Lower leg skin (tissue), 4 donors: ENCODE data around the gene PDE7B. TPM values are rescaled to one million over a fixed set of nuclear protein-coding genes. Genes with fewer than 3 reads are reported as not detected.

ENCODE experiments used
- DNase-seq, 2 donors: peaks; one replicate each; pipeline ENCODE4 v3.0.0-alpha.2; 2019; ENCODE audit warnings: low spot score in 2 of 2
- H3K4me3 ChIP-seq: fragments of 200-600 bp; sonication (generic); 2 replicates; pipeline ENCODE4 v1.5.1; 2017; ENCODE audit warnings: mild to moderate bottlenecking, low read depth; ENCODE audit not compliant: poor library complexity, severe bottlenecking
- POLR2A ChIP-seq, 2 donors: fragments of 450-650 bp; IDR thresholded peaks; one replicate each; pipeline ENCODE4 v1.6.1; 2016 to 2017; ENCODE audit warnings: antibody characterized with exemption in 2 of 2, mild to moderate bottlenecking in 1 of 2, moderate library complexity in 1 of 2
- WGBS, 2 donors: methylation state at CpG; one replicate each; pipeline ENCODE4 v1.1.5; 2018; 5-methylcytosine and 5-hydroxymethylcytosine counted together
- intact Hi-C: fragments of 100-400 bp; cut with DNase I; formaldehyde crosslinking; loops from one replicate; pipeline ENCODE4 v1.15.0; 2023; ENCODE audit warnings: low total_unique reads
- total RNA-seq, 4 donors: library from RNA; depleted of rRNA; stranded (reverse); fragments of >200 nt; gene quantifications; one replicate each; pipeline ENCODE4 v1.1.0, GENCODE V29; 2016
- TF ChIP-seq, protein P1 (sequence below), 3 donors: fragments of 450-650 bp; IDR thresholded peaks; one replicate each; pipeline ENCODE4 v1.5.1; 2016; ENCODE audit warnings: antibody characterized with exemption in 3 of 3, mild to moderate bottlenecking in 3 of 3, moderate library complexity in 2 of 3

PDE7B gene
- total RNA-seq, 4 donors from 2014 or later: 0.30 to 1.5 (median 0.89) TPM

DNA sequence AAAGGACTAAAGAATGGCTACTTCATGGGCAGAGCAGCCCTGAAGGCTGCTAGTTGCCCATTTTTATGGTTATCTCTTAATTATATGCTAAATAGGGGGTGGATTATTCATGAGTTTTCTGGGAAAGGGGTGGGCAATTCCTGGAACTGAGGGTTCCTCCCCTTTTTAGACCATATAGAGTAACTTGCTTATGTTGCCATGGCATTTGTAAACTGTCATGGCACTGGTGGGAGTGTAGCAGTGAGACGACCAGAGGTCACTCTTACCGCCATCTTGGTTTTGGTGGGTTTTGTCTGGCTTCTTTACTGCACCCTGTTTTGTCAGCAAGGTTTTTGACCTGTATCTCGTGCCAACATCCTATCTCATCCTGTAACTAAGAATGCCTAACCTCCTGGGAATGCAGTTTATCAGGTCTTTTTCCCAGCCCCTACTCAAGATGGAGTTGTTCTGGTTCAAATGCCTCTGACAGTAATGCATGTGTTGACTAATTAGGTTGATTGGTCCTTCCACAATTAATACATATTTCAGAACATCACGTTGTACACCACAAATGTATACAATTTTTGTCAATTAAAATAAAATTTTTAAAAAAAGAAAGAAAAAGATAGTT, 139.5 kb downstream of the PDE7B start:
- no peak for TF ChIP-seq POLR2A (IDR thresholded peaks at IDR 0.05)
- TF ChIP-seq, protein P1, sequence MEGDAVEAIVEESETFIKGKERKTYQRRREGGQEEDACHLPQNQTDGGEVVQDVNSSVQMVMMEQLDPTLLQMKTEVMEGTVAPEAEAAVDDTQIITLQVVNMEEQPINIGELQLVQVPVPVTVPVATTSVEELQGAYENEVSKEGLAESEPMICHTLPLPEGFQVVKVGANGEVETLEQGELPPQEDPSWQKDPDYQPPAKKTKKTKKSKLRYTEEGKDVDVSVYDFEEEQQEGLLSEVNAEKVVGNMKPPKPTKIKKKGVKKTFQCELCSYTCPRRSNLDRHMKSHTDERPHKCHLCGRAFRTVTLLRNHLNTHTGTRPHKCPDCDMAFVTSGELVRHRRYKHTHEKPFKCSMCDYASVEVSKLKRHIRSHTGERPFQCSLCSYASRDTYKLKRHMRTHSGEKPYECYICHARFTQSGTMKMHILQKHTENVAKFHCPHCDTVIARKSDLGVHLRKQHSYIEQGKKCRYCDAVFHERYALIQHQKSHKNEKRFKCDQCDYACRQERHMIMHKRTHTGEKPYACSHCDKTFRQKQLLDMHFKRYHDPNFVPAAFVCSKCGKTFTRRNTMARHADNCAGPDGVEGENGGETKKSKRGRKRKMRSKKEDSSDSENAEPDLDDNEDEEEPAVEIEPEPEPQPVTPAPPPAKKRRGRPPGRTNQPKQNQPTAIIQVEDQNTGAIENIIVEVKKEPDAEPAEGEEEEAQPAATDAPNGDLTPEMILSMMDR (IDR thresholded peaks at IDR 0.05): no peak
- intact Hi-C loops: no loop called here
- DNase-seq: no peak
- WGBS, 2 donors: 86 to 92% methylated on average over 4 of the region's 4 CpGs
- H3K4me3 ChIP-seq: no peak overlapping the region

DNA sequence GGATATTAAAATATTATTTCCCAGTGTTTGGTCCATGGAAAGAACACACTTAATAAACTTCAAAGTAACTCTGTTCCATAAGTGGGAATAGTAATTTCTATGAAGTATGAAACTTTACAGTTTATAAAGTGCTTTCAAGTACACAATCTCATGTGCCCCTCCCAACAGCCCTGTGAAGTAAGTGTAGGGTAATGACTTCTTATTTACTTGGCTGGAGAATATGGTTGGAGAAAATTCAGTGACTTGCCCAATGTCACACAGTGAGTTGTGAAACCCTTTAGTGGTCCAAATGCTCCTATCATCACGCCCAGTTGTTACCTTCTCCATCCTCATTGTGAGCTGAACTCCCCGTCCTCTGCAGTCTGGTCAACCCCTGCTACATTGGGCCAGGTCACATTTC, 141.2 kb downstream of the PDE7B start:
- DNase-seq: no peak
- intact Hi-C loops: no loop called here
- no peak overlapping the region for H3K4me3 ChIP-seq
- WGBS, 2 donors: 86 to 93% methylated on average over 2 of the region's 2 CpGs
- TF ChIP-seq, protein P1 (IDR thresholded peaks at IDR 0.05): no peak
- no peak for TF ChIP-seq POLR2A (IDR thresholded peaks at IDR 0.05)

DNA sequence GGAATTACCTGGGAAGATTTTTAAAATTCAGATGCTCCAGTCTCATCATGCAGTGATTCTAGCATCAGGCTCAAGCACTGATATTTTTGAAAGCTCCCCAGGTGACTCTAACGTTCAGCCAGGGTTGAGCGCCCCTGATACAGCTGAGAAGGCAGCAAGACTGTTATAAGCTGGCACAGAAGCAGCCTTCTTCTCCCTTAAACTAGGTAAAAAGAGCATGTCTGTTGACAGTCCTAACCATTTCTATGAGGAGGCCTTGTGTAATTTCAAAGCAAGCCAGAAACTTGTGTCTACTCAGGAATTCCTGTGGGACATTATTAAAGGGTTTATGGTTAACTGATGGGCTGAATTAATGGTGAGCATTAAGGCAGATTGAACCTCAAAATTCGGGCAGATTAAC, 141.9 kb downstream of the PDE7B start:
- intact Hi-C loops: no loop called here
- no peak for DNase-seq
- 83 to 86% methylated on average over 3 of the region's 3 CpGs for WGBS, 2 donors
- no peak overlapping the region for H3K4me3 ChIP-seq
- TF ChIP-seq POLR2A (IDR thresholded peaks at IDR 0.05): no peak
- TF ChIP-seq, protein P1 (IDR thresholded peaks at IDR 0.05): no peak

DNA sequence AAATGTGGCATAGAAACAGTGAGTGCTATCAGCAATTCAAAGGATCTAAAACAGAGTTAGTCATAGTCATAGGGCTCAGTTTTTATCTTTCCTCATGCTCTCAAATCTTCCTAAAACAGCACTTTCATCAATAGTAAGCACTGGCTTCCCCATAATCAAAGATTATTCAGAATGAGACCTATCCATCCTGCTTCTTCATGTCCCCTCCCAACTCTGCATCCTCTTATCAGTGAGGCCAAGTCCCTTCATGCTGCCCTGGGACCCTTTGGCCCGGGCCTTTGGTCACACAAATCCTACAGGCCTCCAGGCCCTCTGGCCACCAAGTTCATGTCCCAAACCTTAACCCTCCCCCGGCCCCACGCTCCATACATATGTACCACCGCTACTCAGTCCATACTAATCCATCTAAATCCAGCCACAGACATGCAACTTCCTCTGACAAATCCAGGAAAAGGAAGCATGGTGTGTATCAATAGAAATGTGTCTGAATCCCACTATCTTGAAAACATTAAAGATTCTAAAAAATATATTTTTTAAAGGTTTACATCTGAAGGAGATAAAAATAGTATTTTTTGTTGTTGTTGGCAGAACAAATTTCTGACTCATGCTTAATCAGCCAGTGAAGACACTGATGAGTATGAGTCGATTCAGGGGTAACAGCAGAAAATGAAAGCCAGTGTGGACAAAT, 143.5 kb downstream of the PDE7B start:
- intact Hi-C loops: no loop called here
- TF ChIP-seq, protein P1 (IDR thresholded peaks at IDR 0.05): no peak
- TF ChIP-seq POLR2A (IDR thresholded peaks at IDR 0.05): no peak
- 68 to 72% methylated on average over 5 of the region's 5 CpGs for WGBS, 2 donors
- no peak for DNase-seq
- H3K4me3 ChIP-seq: no peak overlapping the region

DNA sequence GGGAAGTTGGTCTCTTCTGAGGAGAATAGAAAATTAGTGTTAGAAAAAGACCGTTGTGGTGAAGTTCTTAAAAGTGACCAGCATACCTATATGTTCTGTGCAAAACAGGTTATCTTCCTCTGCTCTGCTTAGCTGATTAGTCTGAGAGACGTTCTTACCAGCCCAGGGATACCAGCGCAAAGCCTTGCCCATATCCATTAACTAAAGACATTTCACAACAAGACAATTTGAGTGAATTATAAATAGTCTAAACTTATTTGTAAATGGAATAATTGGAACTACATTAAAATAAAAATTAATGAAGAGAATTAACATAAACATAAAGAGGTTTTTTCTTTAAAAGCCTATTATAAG, 144.0 kb downstream of the PDE7B start:
- 63 to 72% methylated on average over 3 of the region's 3 CpGs for WGBS, 2 donors
- no peak overlapping the region for H3K4me3 ChIP-seq
- no peak for DNase-seq
- intact Hi-C loops: no loop called here
- TF ChIP-seq POLR2A (IDR thresholded peaks at IDR 0.05): no peak
- TF ChIP-seq, protein P1 (IDR thresholded peaks at IDR 0.05): no peak
